Spleen (tissue), 7 donors: ENCODE measurements around the gene KIT.

Source experiments
- CTCF ChIP-seq, 11 experiments: fragments of 200-600 bp in 7 of 11; fragments of 450-650 bp in 4 of 11; sonication (generic) in 4 of 11; IDR thresholded peaks in 8 of 11; conservative IDR thresholded peaks in 3 of 11; 1 replicate in 7 of 11; 2 replicates in 4 of 11; pipeline versions ENCODE4 v1.4.0 to v1.8.0; 2016 to 2021; ENCODE audit warnings: antibody characterized with exemption in 11 of 11, inconsistent platforms in 4 of 11, mild to moderate bottlenecking in 1 of 11
- POLR2A ChIP-seq, 3 donors: fragments of 450-650 bp; IDR thresholded peaks; one replicate each; pipeline ENCODE4 v1.5.1; 2017; ENCODE audit warnings: antibody characterized with exemption in 3 of 3, mild to moderate bottlenecking in 1 of 3
- POLR2AphosphoS5 ChIP-seq, 3 donors: sonication (generic); formaldehyde crosslinking; IDR thresholded peaks; one replicate each; pipeline ENCODE4 v1.5.1; 2017; ENCODE audit warnings: antibody characterized with exemption in 3 of 3
- donor health status: DM: no; HTN: no; CAD: no; lungs with moderate emphysema.
- donor health status: DM: no; HTN: no; CAD: no.
- donor health status: DM: no; HTN: no; CAD: no.

GRCh38 chr4:54657185-54657550, 589 bp upstream of the KIT start:
- TF ChIP-seq CTCF (IDR thresholded peaks at IDR 0.05 in 8 of 11, conservative IDR thresholded peaks at IDR 0.05 in 3 of 11) = no peak
- no peak for TF ChIP-seq POLR2A (IDR thresholded peaks at IDR 0.05)
- no peak for TF ChIP-seq POLR2AphosphoS5 (IDR thresholded peaks at IDR 0.05)
